Measurements from ENCODE around the gene SPPL2B. TPM values are rescaled to one million over a fixed set of nuclear protein-coding genes. Genes with fewer than 3 reads are reported as not detected.

Gene SPPL2B
- total RNA-seq, 1 donor from 2014 or later, result 202 TPM

- no peak for TF ChIP-seq CTCF (IDR thresholded peaks at IDR 0.05; ENCODE audit: unreplicated experiment)
- Mint-ChIP-seq H3K27me3 (ENCODE audit: low read depth) (peaks cover 5% of the 10 kb centered on the region), H3K36me3 (peaks cover 4% of the 10 kb centered on the region), H3K4me1 (no peaks in the 10 kb centered on the region), H3K27ac (no peak overlapping the region), H3K4me3 (no peak overlapping the region), H3K9me3 (peaks cover 12% of the 10 kb centered on the region)
- no peak for DNase-seq (ENCODE audit: low spot score in 2 of 2, unreplicated experiment in 2 of 2)
These were observed 9.6 kb upstream of the SPPL2B start for GRCh38 chr19:2318923-2319322.

- no peak for DNase-seq (ENCODE audit: low spot score in 2 of 2, unreplicated experiment in 2 of 2)
- Mint-ChIP-seq H3K4me1 (no peaks in the 10 kb centered on the region), H3K36me3 (peaks cover 7% of the 10 kb centered on the region), H3K9me3 (peaks cover 11% of the 10 kb centered on the region), H3K27me3 (ENCODE audit: low read depth) (peaks cover 4% of the 10 kb centered on the region), H3K27ac (no peak overlapping the region), H3K4me3 (no peak overlapping the region)
- TF ChIP-seq CTCF (IDR thresholded peaks at IDR 0.05; ENCODE audit: unreplicated experiment), result no peak
These were observed 8.9 kb upstream of the SPPL2B start for GRCh38 chr19:2319551-2319950.

DNA sequence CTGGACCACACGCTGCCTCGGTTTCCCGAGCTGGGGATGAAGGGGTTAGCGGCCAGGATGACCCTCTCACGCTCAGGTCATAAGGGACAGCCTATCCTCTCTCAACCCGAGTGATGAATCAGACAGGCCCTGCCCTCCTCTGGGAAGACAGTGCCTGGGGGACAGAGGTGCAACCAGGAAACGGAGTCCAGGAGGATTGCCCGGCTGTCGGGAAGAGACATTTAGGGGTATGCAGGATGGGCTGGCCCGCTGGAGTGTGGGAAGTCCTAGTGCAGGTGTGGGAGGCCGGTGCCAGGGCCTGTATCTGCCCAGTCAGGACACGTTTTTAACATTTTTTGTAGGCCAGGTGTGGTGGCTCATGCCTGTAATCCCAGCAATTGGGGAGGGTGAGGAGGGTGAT lies 8.4 kb upstream of the SPPL2B start:
- no peak for TF ChIP-seq CTCF (IDR thresholded peaks at IDR 0.05; ENCODE audit: unreplicated experiment)
- Mint-ChIP-seq H3K4me1 (no peaks in the 10 kb centered on the region), H3K27ac (no peak overlapping the region), H3K36me3 (peaks cover 8% of the 10 kb centered on the region), H3K27me3 (ENCODE audit: low read depth) (peaks cover 1% of the 10 kb centered on the region), H3K4me3 (no peak overlapping the region), H3K9me3 (peaks cover 6% of the 10 kb centered on the region)
- no peak for DNase-seq (ENCODE audit: low spot score in 2 of 2, unreplicated experiment in 2 of 2)

DNA sequence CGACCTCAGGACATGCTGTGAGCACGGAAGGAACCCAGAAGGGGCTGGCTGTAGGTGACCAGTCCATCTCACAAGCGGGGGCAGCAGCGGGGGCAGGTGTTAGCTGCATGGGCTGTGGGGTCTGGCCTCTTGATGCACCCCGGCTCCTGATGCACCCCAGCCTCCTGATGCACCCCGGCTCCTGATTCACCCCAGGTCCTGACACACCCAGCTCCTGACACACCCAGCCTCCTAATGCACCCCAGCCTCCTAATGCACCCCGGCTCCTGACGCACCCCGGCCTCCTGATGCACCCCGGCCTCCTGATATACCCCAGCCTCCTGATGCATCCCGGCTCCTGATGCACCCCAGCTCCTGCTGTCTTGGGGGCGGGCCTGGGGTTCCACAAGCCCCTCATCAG lies 7.5 kb upstream of the SPPL2B start:
- Mint-ChIP-seq H3K36me3 (peaks cover 12% of the 10 kb centered on the region), H3K9me3 (no peaks in the 10 kb centered on the region), H3K4me1 (peaks cover 1% of the 10 kb centered on the region), H3K4me3 (no peak overlapping the region), H3K27ac (no peak overlapping the region), H3K27me3 (ENCODE audit: low read depth) (no peaks in the 10 kb centered on the region)
- TF ChIP-seq CTCF (IDR thresholded peaks at IDR 0.05; ENCODE audit: unreplicated experiment), result no peak
- no peak for DNase-seq (ENCODE audit: low spot score in 2 of 2, unreplicated experiment in 2 of 2)

DNA sequence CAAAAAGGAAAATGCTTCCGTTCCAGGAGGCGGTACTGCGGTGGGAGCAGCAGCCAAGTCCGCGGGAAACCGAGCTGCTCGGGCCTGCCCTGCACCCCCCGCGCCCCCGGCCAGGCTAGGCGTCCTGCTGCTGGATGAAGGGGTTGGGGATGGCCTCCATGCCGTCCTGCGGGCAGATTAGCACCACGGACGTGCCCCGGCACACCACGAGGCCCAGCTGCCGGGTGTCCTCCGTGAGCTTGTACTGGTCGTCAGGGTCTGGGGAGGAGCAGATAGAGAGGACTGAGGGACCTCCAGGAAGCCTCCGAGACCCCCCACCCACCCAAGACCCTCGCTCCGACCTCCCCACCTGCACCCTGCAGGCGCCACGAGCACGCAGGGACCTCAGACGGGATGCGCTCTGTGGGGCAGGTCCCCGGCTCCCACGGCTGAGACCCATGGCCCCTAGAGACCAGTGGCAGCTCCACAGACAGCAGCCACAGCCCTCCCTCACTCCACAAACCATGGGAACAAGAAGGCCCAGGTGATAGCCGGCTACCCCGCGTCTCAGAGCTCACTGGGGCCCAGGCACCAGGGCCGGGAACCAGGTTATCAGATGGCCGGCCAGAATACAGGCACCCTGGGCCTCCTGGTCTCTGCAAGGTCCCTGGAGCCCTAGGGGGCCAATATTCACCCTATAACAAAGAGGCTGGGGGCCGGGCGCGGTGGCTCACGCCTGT lies 6.8 kb upstream of the SPPL2B start:
- no peak overlapping the region for H3K4me3 Mint-ChIP-seq
- H3K27me3 Mint-ChIP-seq (ENCODE audit: low read depth), result no peaks in the 10 kb centered on the region

More for the DNA sequence above, 6.8 kb upstream of the SPPL2B start:
- no peak for TF ChIP-seq CTCF (IDR thresholded peaks at IDR 0.05; ENCODE audit: unreplicated experiment)
- no peak for DNase-seq (ENCODE audit: low spot score in 2 of 2, unreplicated experiment in 2 of 2)
- H3K36me3 Mint-ChIP-seq, result peaks cover 14% of the 10 kb centered on the region
- H3K9me3 Mint-ChIP-seq, result no peaks in the 10 kb centered on the region
- H3K4me1 Mint-ChIP-seq, result peaks cover 6% of the 10 kb centered on the region
- H3K27ac Mint-ChIP-seq, result no peak overlapping the region

Data from mesothelial cell of epicardium (in vitro differentiated cells).